ENCODE results near the gene DUS4L.

DUS4L gene

DNA sequence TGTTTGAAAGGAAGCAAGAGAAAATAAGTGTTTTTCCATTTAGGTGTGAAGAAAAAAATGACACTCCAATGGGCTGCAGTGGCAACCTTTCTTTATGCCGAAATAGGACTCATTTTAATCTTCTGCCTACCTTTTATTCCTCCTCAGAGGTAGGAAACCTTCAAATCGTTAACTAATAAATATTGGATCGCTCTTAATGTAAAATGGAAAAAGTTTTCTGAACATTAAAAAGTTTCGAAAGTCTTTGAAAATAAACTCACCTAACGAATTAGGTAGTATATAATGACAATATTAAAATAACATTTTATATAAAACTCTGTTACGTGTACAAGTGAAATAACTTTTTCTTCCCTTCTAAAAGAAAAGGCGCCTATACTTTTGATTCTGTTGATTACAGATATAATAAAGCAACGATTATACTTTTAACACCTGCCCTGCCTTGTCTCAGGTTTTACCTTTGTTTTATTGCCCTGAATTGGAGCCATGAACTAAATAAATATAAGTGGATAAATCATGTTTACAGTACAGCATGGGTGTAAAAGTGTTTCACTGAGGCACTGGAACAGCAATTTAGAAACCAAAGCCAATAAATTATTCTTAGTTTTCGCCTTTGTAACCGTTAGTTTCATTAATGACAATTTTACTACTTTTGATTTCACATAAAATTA is 17.1 kb downstream of the DUS4L start:
- DNase-seq = no peak

DNA sequence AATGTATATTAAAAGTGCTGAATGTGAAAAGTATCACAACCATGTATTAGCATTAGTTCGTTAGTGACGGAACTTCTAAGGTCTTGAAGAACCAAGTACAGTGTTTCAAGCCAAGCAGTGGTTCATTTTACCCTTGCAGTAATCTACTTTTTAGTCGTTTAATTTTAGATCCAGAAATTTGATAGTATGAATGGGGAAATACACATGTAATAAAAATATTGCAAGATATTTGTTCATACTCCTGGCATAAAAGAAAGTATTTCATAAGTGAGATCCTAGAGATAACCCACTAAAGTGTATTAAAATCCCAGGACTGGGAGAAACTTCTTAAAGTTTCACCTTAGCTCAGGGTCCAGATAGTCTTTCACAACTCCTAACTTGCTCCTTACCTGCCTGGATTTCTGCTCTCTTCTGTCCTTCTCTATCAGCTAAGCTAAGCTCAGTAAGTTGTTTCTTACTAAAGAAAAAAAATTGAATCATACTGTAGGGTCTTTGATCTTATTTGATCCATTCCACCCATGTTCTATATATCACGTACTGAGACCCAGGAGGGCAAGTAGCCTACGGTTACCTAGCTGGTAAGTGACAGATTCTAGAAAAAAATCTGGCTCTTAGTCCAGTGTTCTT is 17.7 kb downstream of the DUS4L start:
- no peak for DNase-seq

DNA sequence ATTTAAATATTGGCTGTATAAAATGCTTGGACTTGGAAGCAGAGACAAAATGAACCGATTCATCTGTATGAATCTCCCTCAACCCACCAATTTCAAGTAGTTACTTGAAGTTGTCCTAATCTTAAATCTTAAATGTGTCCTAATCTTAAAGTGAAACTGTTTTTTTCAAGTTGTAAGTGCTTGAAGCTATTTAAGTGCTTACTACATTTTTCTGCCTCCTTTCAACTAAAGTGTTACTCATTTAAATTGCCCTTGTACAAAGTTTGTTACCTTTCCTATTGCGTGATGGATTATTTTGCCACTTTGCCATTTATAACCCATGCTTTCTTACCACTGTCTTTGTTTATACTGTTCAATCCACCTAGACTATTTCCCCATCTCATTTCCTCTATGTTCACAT is 19.1 kb downstream of the DUS4L start:
- DNase-seq = no peak

DNA sequence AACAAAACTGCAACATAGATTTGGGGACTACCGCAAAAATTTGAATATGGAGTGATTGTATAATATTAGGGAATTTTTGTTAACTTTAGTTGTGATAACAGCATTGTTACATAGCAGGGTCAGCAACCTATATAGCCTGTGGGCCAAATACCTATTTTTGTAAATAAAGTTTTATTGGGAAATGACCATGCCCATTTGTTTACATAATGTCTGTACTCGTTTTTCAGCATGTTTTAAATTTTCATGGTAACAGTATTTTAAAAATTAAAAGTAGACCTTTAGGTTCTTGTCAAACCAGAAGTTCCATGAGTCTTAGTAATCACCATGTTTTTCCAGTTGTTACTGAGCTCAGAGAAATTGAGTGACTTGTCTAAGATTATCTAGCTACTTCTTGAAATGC is 20.9 kb downstream of the DUS4L start:
- DNase-seq = no peak

DNA sequence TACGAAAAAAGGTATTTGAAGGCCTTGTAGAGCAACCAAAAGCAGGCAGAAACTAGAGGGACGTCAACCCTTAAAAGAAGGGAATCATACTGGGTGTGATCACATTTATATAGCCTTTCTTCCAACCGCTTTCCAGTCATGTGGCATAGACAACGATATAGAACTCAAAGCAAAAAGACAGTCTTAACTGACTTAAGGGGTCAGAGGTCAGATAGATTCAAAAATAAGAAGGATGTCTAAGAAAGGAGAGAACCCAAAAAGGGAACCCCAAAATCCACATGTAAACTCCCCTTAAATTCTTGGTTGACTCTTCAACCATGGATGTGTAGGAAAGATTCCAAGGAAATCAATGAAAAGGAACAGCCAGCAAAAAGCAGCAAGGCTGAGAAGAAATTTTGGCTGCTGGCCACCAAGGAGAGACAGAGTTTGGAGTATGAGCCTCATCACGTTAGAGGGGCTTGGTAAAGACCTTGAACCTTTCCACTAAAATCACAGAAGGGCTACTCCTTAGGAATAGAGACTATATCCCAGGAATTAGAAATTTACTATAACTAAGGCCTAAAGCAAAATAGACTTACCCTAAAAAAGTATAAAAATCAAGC is 24.9 kb downstream of the DUS4L start:
- DNase-seq = no peak

DNA sequence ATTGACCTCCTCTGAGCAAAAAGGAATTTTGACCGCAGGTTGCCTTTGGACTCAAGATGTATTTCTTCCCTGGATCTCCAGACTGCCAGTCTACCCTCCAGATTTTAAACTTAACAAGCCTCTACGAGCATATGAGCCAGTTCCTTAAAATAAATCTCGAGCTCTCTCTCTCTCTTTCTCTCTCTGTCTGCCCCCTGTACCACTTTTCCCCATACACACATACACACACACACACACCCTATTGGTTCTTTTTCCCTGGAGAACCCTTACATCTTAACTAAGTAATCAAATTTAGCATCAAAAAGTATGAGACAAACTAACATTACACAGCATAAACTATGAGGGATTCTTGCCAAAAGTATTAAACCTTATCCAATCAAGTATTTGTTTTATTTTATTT is 27.6 kb downstream of the DUS4L start:
- no peak for DNase-seq

DNA sequence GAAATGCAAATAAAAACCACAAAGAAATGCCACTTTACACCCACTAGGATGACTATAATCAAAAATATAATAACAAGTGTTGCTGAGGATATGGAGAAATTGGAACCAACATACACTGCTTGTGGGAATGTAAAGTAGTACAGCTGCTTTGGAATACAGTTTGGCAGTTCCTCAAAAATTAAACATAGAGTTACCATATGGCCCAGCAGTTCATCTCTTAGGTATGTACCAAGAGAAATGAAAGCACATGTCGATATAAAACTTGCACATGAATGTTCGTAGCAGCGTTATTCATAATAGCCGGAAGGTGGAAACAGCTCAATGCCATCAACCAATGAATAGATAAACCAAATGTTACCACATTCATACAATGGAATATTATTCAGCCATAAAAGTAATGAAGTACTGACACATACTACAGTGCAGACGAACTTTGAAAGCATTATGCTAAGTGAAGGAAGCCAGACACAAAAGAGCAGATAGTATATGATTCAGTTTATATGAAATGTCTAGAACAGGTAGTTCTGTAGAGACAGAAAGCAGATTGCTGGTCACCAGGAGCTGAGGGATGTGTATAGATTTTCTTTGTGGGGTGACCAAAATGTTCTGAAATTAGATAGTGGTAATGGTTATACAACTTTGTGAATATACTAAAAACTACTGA is 28.7 kb downstream of the DUS4L start:
- DNase-seq = no peak

DNA sequence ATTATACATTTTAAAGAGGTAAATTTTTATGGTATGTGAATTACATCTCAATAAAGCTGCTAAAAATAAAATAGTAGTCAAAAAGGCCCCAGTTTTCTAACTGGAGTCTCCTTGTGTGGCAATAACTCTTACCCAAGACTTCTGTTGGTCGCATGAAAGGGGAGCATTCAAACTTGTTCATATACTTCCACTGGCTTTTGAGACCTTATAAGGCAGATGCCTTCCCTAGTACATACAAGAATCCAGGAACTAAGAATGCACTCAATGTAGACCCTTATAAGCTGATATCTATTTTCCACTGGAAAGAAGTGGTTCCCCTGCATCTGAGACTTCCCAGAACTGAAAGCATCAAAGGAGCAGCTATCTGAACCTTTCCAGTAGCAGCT is 29.2 kb downstream of the DUS4L start:
- DNase-seq = no peak

DNA sequence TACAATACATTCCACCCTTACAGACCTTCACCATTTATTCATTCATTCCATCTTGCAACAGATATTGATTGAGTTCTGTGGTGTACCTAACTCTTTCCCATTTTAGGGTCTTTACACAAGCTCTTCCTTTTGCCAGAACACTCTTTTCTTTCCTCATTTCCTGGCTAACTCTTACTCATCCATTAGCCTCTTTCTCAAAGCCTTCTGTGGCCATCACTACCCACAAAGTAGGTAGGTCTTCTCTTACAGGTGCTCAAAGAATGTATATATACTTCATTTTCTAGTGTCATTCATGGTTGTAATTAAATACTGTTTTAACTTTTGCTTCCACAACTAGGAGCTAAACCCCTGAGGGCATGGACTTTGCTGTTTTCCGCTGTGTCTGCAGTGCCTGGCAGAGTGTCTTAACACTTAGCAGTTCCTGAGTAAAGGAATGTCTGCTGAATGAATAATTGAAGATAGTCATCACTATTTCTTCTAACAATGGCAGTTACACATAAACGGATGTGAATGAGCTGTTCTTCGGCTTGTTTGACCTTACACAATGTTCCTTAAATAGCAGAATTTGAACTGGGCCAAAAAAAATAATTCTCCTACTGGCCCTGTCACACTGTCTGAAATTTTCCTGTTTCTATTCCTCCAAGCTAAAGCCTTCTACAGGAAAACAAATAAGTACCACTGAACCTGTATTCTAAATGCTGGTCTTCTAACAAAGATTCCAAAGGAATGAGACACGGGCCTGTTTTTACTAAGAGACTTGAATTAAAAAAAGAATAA is 31.4 kb downstream of the DUS4L start:
- no peak for DNase-seq

DNA sequence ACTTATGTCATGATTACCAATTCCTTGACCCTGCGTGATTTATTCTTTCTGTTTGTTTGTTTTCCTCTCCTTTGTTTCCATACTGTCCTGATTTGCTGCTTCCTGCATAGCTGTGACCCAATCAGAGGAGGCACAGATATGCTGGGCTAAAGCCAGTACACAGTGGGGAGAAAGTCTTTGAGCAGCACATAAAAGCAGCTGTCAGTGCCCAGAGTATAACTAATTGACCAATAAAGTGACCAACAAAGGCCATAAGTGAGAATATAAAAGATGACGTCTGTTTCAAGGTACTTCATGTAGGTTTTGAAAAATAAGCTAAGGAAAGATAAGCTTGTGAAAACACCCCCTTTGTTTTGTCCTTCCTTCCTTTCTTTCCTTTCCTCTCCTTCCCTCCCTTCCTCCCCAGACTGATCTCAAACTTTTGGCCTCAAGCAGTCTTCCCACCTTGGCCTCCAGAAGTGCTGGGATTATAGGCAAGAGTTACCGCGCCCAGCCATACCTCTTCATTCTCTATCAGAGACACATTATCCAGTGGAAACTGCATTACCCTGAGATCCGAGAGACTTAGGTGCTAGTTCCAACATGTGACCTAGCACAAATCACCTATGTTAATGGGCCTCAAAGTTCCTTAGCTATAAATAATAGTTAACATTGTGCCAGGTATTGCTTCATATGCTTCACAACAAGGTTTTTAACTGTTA is 33.3 kb downstream of the DUS4L start:
- DNase-seq = no peak

DNA sequence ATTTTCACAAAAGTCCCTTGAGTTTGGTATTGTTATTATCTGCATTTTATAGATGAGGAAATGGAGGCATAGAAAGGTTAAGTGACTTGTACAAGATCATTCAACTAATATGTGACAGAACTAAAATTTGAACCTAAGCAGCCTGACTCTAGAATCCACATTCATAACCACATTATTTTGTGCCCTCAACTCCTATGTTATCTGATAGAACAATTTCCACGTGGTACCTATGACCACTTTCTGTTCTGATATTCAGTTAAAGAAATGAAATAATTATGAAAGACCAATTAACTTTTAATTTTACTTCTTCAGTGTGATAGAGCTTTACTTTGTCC is 33.8 kb downstream of the DUS4L start:
- DNase-seq = no peak

DNA sequence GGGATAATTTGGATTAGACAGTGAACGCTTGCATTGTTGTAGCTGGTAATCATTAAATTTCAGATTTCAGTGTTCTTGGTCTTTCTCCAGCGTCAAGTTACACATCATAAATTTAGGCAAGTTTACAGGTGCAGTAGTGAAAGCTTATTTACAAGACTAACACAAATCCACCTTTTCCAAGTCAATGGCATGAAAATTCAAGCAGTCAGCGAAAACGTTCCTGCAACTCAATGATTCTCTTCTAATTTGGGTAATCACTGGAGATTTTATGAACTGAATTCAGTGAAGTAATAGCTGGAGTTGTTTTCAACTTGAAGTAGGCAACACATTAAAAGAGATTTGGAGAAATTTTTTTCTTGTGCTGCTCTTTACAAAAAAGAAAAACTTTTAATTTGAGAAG is 34.2 kb downstream of the DUS4L start:
- DNase-seq = no peak

DNA sequence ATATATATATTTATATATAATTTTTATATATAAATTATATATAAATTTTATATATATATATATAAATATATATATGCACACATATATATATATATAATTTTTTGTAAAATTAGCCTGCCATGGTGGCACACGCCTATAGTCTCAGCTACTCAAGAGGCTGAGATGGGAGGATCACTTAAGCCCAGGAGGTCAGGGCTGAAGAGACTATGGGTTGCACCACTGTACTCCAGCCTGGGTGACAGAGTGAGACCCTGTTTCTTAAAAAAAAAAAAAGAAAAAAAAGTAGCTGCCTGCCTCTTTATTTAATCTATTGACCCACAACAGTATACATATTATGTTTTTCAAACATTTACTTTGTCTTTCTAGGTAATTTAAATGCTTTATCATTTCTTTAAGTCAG is 35.5 kb downstream of the DUS4L start:
- DNase-seq = no peak

DNA sequence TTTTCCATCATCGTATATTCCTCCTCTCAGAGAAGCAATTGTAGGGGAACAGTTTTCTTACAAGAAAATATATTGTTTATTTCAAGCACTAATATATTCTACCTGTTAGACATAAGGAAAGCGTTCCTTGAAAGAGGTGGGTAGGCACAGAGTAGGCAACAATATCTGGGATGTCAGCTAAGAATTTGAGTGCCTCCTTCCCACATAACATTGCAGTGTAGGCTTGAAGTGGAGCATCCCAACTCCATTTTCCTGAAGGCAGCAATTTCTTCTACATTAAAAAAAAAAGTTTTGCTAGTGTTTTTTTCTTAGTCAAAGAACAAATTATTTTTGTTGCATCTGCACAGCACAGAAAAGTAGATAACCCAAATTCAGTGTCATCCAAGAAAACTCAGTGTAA is 37.0 kb downstream of the DUS4L start:
- DNase-seq = no peak

DNA sequence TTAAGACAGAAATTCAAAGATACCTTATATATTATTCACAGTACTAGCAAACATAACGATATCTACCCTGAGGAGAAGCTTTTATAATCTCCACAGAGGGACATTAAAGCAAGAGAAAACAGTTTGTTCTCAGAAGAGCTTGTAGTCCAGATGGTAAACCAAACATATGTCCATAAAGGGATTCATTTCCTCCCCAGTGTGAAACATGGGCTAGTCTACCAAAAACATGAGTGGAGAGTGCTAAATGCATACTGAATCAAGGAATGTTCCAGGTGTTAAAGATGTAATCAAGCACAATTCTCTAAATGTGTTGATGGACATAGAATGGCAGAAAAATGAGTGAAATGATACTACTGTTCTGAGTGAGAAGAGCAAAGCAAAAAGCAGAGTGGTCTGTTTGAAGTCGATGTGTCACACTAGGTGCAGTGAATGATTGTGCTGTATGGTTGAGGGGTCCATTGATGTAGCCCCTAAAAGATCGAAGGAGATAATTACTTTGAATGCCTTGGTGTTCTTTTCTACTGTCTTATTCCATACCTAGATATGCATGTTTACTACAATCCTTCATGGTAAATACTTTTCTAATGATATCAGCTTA is 41.5 kb downstream of the DUS4L start:
- no peak for DNase-seq

DNA sequence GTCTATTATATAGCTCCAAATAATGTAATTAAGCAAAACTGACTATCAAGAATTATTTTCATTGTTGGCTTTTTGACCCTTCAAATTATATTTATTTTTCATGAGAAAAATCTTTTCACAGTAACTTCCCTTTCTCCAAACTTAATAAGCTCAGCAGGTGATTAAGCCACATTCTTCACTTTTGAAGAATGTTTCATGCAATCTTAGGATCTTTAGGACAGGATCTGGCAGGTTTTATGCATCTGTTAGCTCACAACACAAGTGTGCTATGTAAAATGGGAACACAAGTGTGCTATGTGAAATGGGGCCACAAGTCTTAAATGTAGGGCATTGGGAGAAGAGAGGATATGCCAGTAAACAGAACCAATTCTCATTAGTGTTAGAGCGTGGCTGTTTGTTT is 42.5 kb downstream of the DUS4L start:
- no peak for DNase-seq

DNA sequence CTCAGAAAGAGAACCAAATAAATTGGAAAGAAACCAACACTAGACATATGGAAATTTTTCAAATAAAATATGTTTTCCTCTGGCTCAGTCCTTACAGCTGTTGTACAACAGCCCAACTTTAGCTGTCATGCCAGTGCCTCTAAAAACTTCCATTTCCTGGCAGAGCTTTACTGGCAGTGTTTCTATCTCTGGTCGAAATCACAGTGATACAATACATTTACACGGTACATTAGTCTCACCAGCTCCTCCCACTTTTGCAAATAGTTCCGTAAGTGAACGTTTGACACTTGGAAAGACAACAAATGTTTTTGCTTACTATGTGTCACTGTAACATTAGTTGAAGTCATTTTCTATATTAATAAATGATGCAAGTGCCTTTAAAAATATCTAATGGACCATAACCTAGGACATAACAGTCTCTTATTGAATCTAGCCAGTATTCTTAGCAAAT is 46.1 kb downstream of the DUS4L start:
- no peak for DNase-seq

DNA sequence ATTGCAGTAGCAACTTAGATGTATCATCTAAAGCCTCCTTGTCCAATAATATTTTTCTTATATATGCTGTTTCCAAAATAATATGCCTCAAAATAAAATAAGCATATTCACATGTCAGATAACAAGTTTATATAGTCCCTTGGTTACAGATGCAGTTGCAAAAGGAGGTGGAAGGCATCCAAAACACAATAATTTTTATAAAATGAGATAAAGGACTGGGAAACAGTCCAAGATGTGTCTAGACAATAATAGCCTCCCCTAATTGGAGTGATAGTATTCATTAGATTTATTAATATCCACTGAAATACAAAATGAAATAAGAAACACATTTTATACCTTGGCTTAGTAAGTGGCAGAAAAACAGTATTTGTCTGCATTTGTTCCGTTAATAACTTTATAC is 46.6 kb downstream of the DUS4L start:
- DNase-seq = no peak

DNA sequence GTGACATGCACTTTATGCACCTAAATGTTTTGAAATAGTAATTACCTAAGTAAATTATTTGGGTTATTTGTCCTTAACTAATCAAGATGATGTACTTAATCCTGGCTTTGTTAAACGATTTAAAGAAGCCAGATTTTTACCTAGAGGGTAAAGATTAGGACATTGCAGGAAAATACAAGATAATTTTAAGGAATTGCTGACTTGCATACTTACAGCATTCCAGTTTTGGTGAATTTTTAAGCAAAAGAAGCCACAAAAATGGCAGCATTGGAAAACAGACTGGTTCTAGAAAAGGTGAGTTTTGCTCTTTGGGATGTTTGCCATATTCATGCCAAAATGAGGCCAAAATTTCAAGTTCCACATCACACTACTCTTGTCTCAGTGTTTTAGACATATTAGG is 49.7 kb downstream of the DUS4L start:
- no peak for DNase-seq

DNA sequence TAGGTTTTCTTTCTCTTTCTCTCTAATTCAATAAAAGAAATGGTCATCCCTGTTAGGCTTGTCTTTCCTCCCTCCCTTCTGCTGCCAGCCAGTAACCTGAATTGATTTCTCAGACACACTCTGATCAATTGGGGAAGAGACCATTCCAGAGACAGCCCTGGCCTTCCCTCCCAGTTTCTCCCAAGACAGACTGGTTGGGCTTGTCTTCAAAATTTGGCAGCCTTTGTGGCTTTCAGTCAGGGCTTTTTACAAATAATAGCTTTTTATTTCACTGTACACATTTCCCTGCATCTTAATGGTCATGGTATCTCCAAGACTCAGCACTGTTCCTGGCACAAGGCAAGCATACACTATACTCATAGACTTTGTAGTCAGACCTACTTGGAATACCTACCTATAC is 50.2 kb downstream of the DUS4L start:
- DNase-seq = no peak

DNA sequence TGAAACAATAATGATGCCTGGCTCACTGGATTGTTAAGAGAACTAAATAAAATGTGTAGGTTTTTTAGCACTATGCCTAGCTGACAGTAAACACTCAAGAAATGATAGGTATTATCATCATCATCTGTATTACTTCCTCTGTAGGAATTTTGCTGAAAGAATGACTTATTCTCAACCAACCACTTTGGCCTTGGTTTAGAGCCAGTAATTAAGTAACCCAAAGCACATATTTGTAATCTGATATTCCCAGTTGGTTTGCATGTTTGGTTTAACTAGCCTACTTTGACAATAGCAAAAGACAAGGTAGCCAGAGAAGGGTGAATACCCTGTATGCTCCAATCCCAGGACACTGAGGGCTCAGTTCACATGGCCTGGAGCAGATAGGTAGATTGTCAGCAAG is 50.7 kb downstream of the DUS4L start:
- no peak for DNase-seq

DNA sequence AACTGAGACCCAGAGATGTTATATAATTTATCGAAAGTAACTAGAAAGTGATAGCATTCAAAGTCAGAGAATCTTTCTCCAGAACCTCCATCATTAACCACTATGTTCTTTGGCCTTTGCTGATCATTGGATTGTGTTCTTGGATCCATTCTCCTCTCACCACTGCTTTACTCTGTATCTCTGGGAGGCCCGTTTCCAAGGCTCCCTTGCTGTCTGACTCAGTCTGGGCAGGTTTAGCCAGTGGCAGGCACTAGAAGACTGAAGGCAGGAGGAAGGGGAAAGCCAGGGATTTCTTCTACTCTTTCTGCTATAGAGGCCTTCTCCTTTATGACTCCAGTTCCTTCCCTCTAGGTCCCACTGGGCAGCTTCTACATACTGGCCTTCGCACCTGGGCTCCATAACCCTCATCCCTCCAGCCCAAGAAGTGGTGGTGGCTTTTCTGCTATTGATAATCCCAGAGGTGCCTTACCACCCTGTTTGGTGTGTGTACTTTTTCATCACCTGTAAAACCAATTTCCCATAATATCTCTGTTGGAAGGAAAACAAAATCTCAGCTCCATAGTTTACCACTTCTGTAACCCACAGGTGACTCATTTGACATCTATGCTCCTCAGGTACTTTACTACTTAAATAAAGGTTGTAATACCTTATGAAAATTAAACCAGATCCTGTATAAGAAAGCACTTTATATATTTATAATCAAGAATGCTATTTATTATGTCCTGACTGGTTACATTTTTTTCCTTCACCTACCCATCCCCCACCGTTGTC is 52.3 kb downstream of the DUS4L start:
- DNase-seq = no peak

Data from left hindlimb (tissue), 1 donor.